SH-SY5Y (cell line): ENCODE measurements around the gene TSPAN32.

ENCODE experiments used
- GATA2 ChIP-seq: IDR thresholded peaks from 2 replicates; pipeline ENCODE4 v1.6.1; 2011; ENCODE audit warnings: mild to moderate bottlenecking, low read depth, low read length
- GATA3 ChIP-seq: IDR thresholded peaks from 2 replicates; pipeline ENCODE4 v1.6.1; 2011; ENCODE audit warnings: low read depth, mild to moderate bottlenecking, low read length, moderate library complexity

GRCh38 chr11:2328021-2328420, 26.2 kb downstream of the TSPAN32 start:
- TF ChIP-seq GATA3 (no peak), GATA2 (no peak)
